DOHH2 (cell line): ENCODE measurements around the gene ARHGAP4.

Experiments
- H3F3A ChIP-seq: fragments of 200-600 bp; sonication (generic), shearing (Covaris generic); 2 replicates; pipeline ENCODE4 v1.6.0; 2016; ENCODE audit warnings: antibody characterized with exemption, mild to moderate bottlenecking; ENCODE audit not compliant: control insufficient read depth, insufficient read depth
- H3K27ac ChIP-seq: fragments of 200-600 bp; sonication (generic); 2 replicates; pipeline ENCODE4 v1.5.1; 2014; ENCODE audit warnings: low read depth, mild to moderate bottlenecking, low read length, moderate library complexity
- H3K27me3 ChIP-seq: fragments of 200-600 bp; sonication (generic); 2 replicates; pipeline ENCODE4 v1.6.1; 2014; ENCODE audit warnings: mild to moderate bottlenecking, low read length, mixed read lengths; ENCODE audit not compliant: control insufficient read depth
- H3K36me3 ChIP-seq: fragments of 200-600 bp; sonication (generic); 2 replicates; pipeline ENCODE4 v1.6.1; 2014; ENCODE audit warnings: mild to moderate bottlenecking, low read length, moderate library complexity, mixed read lengths; ENCODE audit not compliant: control insufficient read depth
- H3K4me1 ChIP-seq: fragments of 200-600 bp; sonication (generic); 2 replicates; pipeline ENCODE4 v1.6.1; 2014; ENCODE audit warnings: mild to moderate bottlenecking, low read length, mixed read lengths; ENCODE audit not compliant: control insufficient read depth
- H3K4me2 ChIP-seq: fragments of 200-600 bp; sonication (generic); 2 replicates; pipeline ENCODE4 v1.6.0; 2014; ENCODE audit warnings: mild to moderate bottlenecking, low read length, moderate library complexity
- H3K4me3 ChIP-seq: fragments of 200-600 bp; sonication (generic); 2 replicates; pipeline ENCODE4 v1.5.1; 2014; ENCODE audit warnings: mild to moderate bottlenecking, low read length, mixed read lengths
- H3K79me2 ChIP-seq: fragments of 200-600 bp; sonication (generic); 2 replicates; pipeline ENCODE4 v1.6.1; 2014; ENCODE audit warnings: mild to moderate bottlenecking, low read length, mixed read lengths; ENCODE audit not compliant: control insufficient read depth
- H3K9me2 ChIP-seq: fragments of 200-600 bp; sonication (generic); replicated peaks from 2 replicates; pipeline ENCODE4 v1.6.1; 2014; ENCODE audit warnings: mild to moderate bottlenecking, low read length, mixed read lengths; ENCODE audit not compliant: control insufficient read depth
- H3K9me3 ChIP-seq: fragments of 200-600 bp; sonication (generic); 2 replicates; pipeline ENCODE4 v1.6.1; 2014; ENCODE audit warnings: antibody characterized with exemption, low read length, mixed read lengths; ENCODE audit not compliant: control insufficient read depth, insufficient read depth
- H4K20me1 ChIP-seq: fragments of 200-600 bp; sonication (generic); 2 replicates; pipeline ENCODE4 v1.6.0; 2014; ENCODE audit warnings: low read depth, mild to moderate bottlenecking, antibody characterized with exemption, low read length, moderate library complexity; ENCODE audit not compliant: control insufficient read depth, insufficient read depth
- CTCF ChIP-seq: fragments of 200-600 bp; sonication (generic); IDR thresholded peaks from one replicate; pipeline ENCODE4 v1.5.1; 2014; ENCODE audit warnings: antibody characterized with exemption, mild to moderate bottlenecking, low read depth, low read length; ENCODE audit not compliant: poor library complexity, severe bottlenecking
- EZH2phosphoT487 ChIP-seq: fragments of 200-600 bp; sonication (generic); IDR thresholded peaks from 2 replicates; pipeline ENCODE4 v1.6.1; 2017; ENCODE audit warnings: borderline replicate concordance, mild to moderate bottlenecking, antibody characterized with exemption, low read length, moderate library complexity, mixed read lengths

ARHGAP4 gene

GRCh38 chrX:153902385-153902784 is 23.7 kb downstream of the ARHGAP4 start:
- no peaks in the 10 kb centered on the region for H3K79me2 ChIP-seq
- no peaks in the 10 kb centered on the region for H3K9me2 ChIP-seq
- no peak overlapping the region for H3K4me2 ChIP-seq
- peaks cover 58% of the 10 kb centered on the region for H3K4me1 ChIP-seq
- TF ChIP-seq CTCF (no peak), EZH2phosphoT487 (no peak)
- H3K36me3 ChIP-seq = no peaks in the 10 kb centered on the region
- H3K27me3 ChIP-seq = no peaks in the 10 kb centered on the region
- no peaks in the 10 kb centered on the region; the same call in 1 of the 2 replicates for H3F3A ChIP-seq
- no peaks in the 10 kb centered on the region for H4K20me1 ChIP-seq
- no peak overlapping the region for H3K4me3 ChIP-seq
- H3K9me3 ChIP-seq = no peaks in the 10 kb centered on the region
- no peak overlapping the region for H3K27ac ChIP-seq

- H3K27me3 ChIP-seq = no peaks in the 10 kb centered on the region
- H3K4me3 ChIP-seq = no peak overlapping the region; the same call in 1 of the 2 replicates
Observed at GRCh38 chrX:153901753-153902140, 24.3 kb downstream of the ARHGAP4 start.

GRCh38 chrX:153900831-153901752 is 25.0 kb downstream of the ARHGAP4 start:
- H3K27ac ChIP-seq = peak overlapping the region; percentile 16; the same call in 1 of the 2 replicates

More at GRCh38 chrX:153901753-153902140, 24.3 kb downstream of the ARHGAP4 start:
- H3K36me3 ChIP-seq = no peaks in the 10 kb centered on the region
- H3F3A ChIP-seq = no peaks in the 10 kb centered on the region
- H4K20me1 ChIP-seq = no peaks in the 10 kb centered on the region
- TF ChIP-seq CTCF (no peak), EZH2phosphoT487 (no peak)
- H3K9me2 ChIP-seq = no peaks in the 10 kb centered on the region
- no peak overlapping the region for H3K27ac ChIP-seq
- H3K9me3 ChIP-seq = no peaks in the 10 kb centered on the region
- peaks cover 58% of the 10 kb centered on the region for H3K4me1 ChIP-seq
- peak overlapping the region; percentile 59 for H3K4me2 ChIP-seq
- no peaks in the 10 kb centered on the region for H3K79me2 ChIP-seq

More at GRCh38 chrX:153900831-153901752, 25.0 kb downstream of the ARHGAP4 start:
- peak overlapping the region; percentile 59 for H3K4me2 ChIP-seq
- H4K20me1 ChIP-seq = no peaks in the 10 kb centered on the region
- H3K79me2 ChIP-seq = no peaks in the 10 kb centered on the region
- TF ChIP-seq EZH2phosphoT487 = no peak
- TF ChIP-seq CTCF = no peak
- H3K36me3 ChIP-seq = no peaks in the 10 kb centered on the region
- H3K4me3 ChIP-seq = peak overlapping the region; percentile 47
- H3K9me2 ChIP-seq = no peaks in the 10 kb centered on the region
- no peaks in the 10 kb centered on the region for H3K9me3 ChIP-seq
- no peaks in the 10 kb centered on the region for H3F3A ChIP-seq
- H3K27me3 ChIP-seq = no peaks in the 10 kb centered on the region
- H3K4me1 ChIP-seq = peaks cover 58% of the 10 kb centered on the region
